22Rv1 (cell line): Measurements from ENCODE around the gene IER2.

Experiments
- CTCF ChIP-seq: fragments of 450-650 bp; IDR thresholded peaks from 2 replicates; pipeline ENCODE4 v1.5.1; 2017; ENCODE audit warnings: mild to moderate bottlenecking
- ZFX ChIP-seq: fragments of 450-650 bp; IDR thresholded peaks from 2 replicates; pipeline ENCODE4 v1.6.1; 2017; ENCODE audit warnings: antibody characterized with exemption, borderline replicate concordance

GRCh38 chr19:13110099-13110610 lies 40.1 kb upstream of the IER2 start:
- TF ChIP-seq CTCF (no peak), ZFX (no peak)
